NCI-H146 treated with DMSO at 0.1 percent for 48 hours (cell line): Measurements from ENCODE around the gene S100A7A.
"Not testable (repeated sequence)": the region's sequence is repeated elsewhere in the genome, so short reads cannot be mapped to it uniquely, and the experiment has no call there.

Experiments used
- DNase-seq: peaks from one replicate; lab custom pipeline; 2025; ENCODE audit not compliant: unreplicated experiment; lab: John Stamatoyannopoulos, UW

S100A7A gene

GRCh38 chr1:153456396-153456795 lies 40.1 kb downstream of the S100A7A start:
- no peak for DNase-seq

DNA sequence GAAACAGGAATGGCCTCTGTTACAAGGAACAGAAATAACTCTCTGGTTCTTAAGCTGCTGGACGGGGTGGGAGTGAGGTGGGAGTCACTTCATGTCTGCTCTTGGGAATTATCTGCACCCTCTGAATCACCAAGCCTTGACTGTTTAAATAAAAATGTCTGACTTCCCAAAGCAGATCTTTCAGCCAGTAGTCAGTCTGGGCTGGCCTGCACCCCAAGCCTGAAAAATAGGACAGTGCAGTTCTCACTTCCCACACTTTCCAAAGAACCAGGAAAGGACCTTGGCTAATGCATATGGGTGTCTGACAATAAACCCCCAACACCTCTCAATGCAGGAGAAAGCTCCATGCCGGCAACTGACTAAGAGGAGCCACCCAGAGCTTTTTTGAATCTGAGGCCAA lies 43.3 kb downstream of the S100A7A start:
- no peak for DNase-seq

GRCh38 chr1:153460551-153460950 lies 44.2 kb downstream of the S100A7A start, which contains the start of gene S100A7:
TSS of gene S100A7 (minus strand) at chr1:153460651. CDS start at chr1:153459013, 1,638 bp downstream.
- no peak for DNase-seq

- not testable (repeated sequence) for DNase-seq
Measured at GRCh38 chr1:153462741-153463140, 46.4 kb downstream of the S100A7A start.

DNA sequence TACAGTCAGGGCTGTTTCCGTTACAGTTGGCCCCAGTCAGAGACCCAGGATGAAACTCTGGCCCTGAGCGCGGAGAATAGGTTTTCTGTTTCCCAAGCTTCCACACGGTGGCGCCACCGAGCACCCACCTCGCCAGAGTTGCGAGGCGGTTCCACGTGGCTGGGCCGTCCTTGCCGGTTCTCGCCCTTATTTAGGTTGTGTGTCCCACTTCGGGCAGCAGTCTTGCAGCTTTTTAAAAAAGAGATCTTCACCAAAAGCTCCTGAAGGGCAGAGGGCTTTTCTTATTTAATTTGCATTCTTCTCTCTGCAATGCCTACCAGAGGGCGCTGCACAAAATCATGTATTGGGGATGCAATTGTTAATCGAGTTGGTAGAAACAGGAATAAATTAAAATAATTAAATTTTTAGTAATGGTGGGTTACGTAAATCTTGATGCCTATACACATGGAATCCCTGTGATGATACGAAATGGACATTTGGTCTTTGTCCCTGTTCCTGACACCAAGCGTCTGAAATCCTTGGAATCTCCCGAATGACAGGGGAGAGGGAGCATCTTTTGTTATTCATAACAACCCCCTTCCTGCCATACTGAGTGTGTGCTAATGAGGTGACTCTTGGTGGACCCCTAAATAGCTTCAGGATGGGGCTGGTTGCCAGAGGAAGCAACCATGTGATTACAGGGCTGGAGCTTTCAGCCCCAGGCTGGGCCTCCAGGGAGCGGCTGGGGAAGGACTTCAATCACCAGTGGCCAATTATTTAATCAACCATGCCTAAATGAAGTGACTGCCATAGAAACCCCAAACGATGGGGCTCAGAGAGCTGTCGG lies 49.7 kb downstream of the S100A7A start:
- DNase-seq, result no peak

DNA sequence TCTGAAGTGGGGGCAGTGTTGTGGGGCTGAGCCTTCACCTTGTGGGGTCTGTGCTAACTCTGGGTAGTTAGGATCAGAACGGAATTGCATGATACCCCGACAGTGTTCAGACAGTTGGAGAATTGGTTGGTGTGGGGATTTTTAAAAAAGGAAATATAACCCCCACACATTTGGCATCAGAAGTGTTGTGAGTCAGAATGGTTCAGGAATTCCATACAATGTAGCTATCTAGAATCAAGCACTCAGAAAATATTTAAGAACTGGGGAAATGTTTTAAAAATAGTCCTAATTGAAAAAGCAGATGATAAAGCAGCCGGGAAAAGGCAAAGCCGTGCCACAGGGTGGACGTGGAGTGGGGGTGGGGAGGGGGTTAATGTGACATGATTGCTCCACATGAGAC lies 50.6 kb downstream of the S100A7A start:
- no peak for DNase-seq

DNA sequence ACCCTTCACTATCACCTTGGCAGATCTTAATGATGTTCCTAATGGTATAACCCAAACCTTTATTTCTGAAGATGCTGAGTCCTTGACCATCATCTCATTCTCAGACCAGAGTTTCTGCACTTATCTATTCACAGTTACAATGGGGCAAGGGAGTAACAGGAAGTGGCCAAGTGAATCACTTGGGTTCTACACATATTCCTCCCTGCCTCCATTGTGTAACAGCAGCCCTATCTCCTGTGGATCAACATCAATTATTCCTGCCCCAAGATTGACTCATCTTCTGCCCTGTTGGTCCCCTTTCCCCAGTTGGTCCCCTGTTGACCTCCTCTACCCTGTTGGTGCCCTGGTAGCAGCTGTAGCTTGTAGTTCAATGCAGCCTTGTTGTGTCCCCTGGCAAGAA lies 54.4 kb downstream of the S100A7A start:
- DNase-seq, result no peak
